NCI-H2081 treated with DMSO at 0.1 percent for 48 hours (cell line): Measurements from ENCODE around the gene DLGAP1.

Source experiments
- DNase-seq: peaks from one replicate; lab custom pipeline; 2025; lab: John Stamatoyannopoulos, UW

DLGAP1 gene

DNA sequence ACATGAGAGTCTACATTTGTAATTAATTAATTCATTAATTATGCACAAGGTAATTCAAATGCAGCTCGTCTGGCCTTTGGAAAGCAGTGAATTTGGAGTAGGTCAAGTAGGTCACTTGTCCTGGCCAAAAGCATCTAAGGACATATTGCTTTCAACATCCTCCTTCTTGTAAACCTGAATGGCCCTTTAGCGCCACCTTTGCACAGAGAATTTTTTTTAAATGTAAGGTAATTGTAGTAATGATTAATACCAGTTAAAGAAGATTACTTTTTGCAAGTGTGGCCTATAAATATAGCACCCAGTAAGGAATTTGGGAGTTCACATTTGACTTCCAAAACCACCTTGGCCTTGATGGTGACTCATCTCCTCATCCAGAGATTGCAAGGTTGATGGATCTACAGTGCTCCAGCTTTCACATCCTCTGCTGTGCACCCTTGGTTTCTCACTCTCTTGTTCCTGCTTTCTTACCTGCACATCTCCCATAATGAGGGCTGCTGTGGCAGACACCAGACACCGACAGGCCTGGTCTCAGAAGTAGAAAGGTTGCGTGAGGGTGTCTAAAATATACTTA, 523.5 kb downstream of the DLGAP1 start:
- no peak for DNase-seq

DNA sequence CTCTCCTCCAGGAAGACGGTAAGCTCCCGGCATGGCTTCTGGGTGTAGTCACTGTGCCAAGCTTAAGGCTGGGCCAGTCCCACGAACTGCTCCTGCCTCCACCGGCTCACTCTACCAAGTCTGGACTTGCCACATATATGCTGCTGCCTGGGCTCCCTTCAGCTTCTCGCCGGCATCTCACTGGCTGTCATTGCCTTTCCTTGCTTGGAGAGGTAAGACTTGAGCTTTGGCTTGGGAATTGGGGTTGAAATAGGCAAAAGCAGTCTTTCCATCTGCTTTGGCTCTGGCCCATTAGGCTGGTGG, 524.1 kb downstream of the DLGAP1 start:
- DNase-seq, result no peak

DNA sequence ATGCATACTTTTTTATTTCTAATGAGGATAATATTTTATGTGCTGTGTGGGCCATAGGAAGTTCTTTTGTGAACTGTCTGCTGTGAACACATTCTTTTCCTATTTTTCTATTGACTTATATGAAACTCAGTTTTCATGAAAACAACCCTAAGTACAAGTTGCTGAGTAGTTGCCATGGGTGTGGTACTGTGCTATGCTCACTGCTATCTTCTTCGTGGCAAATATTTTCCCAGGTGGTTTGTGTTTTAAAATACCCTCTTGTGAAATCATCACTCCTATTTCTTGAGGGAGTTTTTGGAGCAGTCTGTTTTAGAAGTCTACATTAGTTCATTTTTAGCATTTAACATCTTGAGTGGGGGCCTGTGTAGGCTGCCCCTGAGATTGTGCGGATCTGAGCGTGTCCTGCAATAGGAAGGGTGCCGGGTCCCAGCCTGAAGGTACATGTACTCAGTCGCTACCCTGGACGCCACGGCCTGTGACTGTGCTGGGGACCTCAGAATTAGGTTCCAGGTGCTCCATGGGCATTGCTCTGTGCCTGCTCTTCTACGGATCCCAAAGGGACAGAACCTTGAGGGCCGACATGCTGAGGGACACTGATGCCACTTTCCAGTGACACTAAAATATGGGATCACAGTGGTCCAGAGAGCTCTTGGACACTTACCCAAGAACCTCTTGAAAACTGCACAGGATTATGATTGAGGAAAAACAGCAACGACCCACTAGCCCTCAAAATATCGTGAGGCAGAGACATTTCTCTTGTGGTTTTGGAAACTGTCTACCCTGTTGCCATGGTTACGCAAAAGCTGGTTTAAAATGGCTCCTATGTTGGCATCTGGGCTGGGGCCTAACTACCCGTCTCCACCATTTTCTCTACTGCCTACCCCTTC, 524.7 kb downstream of the DLGAP1 start:
- no peak for DNase-seq

DNA sequence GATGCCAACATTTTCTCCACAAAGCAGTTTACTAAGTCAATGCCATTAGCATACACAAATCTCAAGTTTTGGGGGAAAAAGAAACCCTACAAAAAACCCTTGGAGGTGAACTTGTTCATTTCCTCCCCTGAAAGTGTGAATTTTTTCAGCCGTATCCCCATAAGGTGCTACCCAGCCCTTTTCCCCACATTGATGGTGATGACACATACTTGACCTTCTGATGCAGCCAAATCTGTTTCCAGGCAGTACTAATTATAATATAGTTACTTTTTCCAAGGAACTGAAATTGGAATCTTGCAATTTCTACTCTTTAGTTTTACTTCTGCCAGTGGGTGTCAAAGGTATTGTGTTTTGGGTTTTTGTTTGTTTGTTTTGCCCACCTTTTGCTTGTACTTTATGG, 530.7 kb downstream of the DLGAP1 start:
- DNase-seq, result no peak

DNA sequence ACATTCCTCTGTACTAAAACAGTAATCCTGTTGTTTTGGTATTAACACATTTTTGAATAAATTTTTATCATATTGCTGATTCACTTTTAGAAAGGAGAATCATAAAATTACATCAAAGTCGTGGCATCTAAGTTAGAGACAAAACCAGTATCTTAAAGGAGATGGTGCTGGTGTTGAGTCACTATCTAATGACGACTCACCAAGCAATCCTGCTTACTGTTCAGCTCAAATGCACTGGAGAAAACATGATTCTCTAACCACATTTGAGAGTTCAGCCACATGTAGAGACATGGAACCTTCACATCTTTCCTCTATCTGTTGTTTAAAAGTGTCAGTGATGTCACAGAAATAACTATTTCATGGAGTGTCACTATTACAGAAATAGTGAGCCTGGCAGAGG, 531.4 kb downstream of the DLGAP1 start:
- DNase-seq, result no peak

DNA sequence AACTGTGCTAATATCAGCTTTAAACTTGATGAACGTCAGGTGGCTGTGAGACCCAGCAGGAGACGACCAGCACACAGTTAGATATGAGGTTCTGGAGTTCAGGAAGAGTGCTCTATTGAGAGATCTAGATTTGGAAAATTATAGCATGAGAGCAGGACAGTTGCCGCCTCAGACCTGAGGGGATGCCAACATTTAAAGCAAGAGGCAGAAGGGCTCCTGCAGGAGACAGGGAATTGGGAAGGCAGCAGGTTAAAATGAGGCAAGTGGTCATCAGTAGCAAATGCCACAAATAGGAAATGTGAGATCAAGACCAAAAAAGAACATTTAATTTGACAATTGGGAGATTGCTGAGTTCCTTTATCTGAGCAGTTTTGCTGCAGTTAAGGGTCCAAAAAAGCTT, 533.3 kb downstream of the DLGAP1 start:
- DNase-seq, result no peak

DNA sequence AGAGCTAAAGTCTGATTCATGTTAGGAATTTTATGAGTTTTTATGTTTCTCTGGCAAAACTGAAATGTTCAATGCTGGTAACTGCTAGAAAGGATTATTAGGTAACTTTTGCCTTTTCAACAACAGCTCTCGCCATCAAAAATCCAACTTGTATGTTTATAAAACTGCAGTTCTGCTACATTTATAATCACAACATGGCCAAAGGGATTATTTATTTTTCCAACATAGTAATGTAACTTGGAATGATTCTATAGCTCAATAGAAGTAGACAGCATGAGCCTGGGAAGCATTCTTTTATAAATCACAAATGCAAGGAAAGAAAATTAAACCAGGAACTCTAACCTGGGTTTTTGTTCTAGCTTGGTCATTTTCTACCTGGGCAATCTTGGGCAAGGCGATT, 534.3 kb downstream of the DLGAP1 start:
- DNase-seq, result no peak

DNA sequence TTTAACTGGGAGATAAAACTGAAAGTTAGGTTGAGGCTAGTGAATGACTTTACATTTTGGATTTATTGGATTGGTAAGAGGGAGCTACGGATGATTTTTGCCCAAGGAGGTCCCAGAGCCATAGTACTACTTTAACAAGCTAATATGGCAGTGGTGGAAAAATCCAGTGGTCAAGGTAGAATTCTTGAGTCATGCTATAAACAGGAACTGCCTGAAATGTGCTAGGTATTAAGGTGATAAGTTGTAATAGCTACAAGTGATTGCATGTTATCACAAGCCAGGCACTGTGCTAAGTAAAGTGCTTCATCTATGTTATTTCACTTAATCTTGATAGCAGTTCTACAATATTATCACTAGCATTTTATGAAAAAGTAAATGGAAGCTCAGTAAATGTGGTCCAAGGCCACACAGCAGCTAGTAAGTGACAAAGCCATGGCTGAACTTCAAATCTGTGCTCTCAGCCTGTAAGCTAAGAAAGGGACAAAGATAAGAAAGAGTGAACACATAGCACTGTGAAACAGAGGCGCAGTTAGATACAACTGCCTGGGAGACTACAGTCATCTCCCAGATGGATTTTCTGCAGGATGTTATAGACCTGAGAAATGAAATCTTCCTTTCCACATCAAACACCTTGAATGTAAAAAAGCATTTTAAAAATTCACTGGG, 535.6 kb downstream of the DLGAP1 start:
- DNase-seq, result no peak

DNA sequence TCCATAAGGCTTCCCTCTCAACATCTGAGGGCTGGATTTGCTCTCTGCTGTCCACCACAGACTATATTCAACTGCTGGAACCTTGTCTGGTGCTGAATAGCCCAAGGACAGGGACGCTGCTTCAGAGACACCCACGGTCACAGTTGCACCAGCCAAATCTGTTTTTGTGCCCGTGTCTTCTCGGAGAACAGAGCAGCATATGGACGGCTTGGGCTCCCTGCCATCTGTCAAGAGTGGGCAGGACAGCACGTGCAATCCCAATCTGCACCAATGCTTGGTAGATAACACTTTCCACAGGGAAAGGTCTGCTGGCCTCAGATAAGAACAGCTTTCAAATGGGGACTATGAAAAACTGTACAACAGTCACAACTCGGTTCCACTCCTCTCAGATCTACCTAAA, 539.0 kb downstream of the DLGAP1 start:
- DNase-seq, result no peak

DNA sequence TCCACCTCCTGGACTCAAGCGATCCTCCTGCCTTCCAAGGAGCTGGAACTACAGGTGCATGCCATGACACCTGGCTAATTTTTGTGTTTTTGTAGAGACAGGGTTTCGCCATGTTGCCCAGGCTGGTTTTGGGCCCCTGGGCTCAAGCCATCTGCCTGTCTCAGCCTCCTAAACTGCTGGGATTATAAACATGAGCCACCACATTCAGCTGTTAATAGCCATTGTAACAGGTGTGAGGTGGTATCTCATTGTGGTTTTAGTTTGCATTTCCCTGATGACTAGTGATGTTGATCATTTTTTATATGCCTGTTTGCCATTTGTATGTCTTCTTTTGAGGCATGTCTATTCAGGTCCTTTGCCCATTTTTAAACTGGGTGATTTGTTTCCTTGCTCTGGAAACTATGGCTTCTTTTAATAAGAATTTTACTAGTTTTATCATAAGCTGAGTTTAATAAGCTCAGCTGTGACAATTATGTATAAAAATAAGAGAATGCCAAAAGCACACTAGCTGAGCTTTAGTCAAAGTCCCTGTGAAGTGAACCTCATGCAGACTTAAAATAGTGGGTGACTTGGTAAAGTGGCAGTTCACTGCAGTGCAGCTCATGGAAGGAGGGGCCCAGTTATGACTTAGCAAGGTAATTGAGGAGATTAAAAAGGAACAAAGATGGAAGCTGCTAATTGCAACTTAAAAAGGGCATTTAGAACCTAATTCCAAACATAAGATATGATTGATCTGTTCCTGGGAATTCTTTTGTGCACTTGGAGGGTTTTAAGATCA, 540.1 kb downstream of the DLGAP1 start:
- peak; percentile 9 for DNase-seq

DNA sequence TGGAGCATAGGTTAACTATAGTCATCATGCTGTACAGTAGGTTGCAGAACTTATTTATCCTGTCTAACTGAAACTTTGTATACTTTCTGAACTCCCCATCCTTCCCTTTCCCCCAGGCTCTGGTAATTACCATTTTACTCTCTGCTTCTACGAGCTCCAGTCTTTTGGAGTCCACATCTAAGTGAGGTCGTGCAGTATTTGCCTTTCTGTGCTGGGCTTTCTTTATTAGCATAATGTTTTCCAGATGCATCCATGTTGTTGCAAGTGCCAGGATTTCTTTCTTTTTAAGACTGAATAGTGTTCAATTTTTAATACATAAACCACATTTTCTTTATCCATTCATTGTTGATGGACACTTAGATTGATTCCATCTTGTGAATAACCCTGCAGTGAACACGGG, 541.0 kb downstream of the DLGAP1 start:
- no peak for DNase-seq

DNA sequence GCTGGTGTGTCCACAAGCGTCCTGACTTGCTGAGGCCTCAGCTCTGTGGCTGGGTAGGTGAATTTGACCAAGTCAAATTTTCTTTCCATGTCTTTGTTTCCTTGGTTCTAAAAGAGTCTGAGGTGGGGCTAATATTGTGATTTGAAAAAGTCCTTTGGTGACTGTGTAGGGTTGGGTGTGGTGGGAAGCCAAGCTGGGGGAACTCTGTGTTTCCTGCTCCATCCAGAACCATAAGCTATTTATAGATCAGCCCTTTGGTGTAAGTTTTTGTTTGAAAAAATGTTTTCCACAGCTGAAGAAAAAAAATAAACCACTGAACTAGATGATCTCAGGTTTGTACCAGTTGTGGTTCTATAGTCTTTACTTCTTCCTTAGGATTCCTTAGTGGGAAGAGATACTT, 542.4 kb downstream of the DLGAP1 start:
- no peak for DNase-seq

DNA sequence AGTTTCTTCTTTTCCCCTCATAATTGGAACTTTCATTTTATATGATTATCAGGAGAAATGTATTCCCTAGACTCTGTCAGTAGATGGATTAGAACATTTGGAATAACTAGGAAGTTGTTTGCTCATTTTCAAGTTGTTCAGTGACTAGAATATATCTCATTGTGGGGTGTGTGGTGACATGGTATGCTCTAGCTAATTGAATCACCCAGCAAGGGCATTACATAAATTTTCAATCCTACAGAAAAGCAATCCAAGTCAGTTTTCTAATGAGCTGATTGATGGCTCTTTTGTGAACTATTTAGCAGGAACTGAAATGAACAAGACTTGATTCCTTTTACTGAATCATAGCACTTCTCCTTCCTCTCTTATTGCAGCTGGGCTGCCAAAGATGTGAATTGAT, 543.7 kb downstream of the DLGAP1 start:
- no peak for DNase-seq

DNA sequence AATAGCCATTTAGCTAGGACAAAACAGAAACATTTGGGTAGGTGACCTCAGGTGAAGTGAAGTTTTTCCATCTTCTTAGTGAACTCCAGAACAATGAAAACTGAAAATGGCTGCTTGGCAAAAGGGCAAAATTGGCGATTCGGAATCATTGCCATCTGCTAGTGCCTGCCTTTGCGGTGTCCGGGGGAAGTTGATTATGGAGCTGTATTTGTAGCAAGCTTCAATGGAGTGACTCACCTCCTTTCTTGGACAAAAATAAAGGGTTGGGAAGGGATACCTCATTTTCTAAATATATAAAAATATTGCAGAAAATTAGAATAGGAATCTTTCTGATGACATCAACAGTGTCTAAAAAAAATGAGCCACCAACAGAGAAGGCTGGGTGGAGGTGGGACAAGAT, 544.6 kb downstream of the DLGAP1 start:
- no peak for DNase-seq

DNA sequence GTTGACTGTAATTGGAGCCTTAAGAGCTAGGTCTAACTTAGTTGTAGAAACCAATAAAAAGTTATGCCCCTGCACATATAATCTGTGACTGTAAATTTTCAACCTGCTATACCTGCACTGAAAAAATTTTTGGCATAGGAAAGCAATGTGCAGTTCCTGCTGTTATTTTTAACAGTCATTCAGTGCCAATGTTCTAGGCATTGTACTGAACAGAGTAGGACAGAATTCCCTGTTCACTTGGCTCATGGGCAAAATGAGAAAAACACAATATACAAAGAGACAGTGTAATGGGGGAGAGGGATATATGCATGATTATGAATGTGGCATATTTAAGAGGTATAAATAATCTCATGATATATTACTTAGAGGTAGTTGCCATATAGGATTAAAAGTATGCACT, 547.2 kb downstream of the DLGAP1 start:
- DNase-seq, result no peak

DNA sequence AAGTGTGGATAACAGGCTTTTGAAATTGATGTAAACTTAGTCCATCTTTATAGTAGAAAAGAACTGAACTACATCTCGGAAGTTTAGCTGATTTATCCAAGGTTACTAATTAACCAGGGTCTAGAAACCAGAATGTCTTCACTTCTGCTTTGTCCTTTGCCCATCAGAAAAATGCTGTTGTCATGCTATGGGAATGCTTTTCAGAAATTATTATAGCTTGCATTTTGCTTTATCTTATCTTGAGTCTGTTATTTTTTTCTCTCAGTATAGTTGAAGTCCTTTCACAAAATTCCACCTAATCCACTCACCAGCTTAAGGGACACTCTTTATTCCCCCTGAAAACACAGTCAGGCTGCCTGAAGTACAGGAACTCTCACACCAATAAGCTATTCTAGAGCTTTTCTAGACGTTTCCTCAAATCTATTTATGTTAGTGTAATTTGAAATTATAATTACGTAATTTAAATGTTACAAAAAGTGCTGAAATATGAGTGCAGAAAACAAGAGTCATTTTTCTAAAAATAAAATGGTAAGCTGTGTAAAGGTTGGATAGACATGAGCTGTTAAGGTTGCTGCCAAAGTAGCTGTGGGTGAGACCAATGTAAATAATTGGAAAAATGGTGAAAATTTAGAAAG, 548.9 kb downstream of the DLGAP1 start:
- no peak for DNase-seq

DNA sequence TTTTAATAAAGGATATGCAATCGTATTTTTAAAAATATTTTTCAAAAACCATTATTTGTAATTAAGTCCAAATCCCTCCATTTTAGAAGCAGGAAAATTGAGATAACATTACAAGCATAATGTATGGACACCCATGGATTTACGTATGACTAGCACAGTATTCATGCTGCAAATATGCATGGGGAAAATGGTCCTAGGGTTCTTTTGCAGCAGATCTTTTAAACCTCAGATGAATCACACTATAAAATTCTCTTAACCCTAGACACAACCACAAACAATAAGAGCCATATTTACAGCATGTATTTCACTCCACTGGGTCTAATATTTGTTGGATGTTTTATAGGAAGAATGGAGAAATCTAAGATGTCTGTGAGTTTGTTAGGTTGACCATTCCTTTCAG, 551.8 kb downstream of the DLGAP1 start:
- DNase-seq, result no peak

DNA sequence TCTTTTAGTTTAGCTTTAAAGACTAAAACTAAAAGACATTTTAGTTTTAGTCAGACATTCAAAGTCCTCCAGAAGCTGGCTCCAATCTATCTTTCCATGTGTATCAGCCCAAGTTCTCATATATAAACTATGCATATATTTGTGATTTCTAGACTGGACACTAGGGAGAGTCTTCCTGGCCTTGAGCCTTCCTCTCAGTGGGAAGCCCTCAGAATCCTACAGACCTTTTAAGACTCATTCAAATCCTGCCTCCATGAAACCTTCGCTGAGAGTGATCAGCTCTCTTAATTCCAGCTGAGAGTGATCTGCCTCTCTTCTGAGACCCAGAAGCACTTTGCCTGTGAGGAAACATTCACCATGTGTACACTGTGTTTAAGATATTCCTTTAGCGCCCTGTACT, 552.4 kb downstream of the DLGAP1 start:
- DNase-seq, result no peak

DNA sequence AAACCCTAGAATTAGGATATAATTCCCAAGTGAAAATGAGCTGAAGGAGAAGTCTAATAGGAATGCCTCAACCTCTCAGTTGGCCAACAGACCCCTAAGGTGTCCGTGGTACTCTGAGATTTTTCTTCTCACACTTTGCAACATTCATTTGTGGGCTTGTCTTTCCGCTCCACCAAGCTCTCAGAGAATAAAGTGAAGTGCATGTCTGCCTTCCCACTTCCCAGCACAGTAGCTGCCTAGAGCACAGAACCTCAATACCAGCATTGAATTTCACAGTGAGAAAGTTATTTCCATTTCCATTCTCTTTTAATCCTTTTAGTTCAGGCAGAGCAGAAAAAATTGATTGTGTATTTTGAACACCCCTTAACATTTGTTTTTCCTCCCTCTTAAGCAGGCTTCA, 553.3 kb downstream of the DLGAP1 start:
- DNase-seq, result no peak

DNA sequence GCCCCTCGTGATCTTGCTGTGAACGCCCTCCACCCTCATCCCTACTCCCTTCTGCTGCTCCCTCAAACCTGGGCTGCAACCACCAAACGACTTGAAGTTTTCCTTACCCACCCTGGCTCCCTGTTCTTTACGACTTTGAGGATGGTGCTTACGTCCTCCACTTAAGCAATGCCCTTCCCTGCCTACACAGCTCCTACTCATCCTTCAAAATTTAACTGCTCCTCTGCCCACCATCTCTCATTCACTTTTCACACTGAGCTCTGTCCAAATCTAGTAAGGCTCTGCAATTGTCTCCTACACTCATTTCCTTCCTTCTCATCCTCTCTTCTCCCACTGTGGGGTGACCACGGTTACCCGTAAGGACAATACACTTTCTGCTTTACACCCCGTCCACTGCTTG, 554.1 kb downstream of the DLGAP1 start:
- no peak for DNase-seq

DNA sequence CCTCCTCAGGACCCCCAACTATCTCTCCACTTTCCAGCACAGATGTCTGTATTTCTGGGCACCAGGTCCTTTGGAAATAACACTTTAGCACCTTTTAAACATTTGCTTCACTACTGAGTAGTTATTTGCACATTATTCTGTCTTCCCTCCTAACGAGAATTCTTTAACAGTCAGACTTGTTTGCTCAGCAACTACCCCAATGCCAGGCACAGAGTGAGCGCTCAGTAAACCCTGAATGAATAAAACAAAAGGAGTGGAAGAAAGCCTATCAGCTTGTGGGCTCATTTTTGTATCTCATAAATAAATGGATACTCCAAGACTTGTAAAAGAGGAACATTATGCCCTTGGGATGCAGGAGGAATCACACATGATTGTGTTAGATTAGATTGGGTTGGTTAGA, 554.8 kb downstream of the DLGAP1 start:
- no peak for DNase-seq

DNA sequence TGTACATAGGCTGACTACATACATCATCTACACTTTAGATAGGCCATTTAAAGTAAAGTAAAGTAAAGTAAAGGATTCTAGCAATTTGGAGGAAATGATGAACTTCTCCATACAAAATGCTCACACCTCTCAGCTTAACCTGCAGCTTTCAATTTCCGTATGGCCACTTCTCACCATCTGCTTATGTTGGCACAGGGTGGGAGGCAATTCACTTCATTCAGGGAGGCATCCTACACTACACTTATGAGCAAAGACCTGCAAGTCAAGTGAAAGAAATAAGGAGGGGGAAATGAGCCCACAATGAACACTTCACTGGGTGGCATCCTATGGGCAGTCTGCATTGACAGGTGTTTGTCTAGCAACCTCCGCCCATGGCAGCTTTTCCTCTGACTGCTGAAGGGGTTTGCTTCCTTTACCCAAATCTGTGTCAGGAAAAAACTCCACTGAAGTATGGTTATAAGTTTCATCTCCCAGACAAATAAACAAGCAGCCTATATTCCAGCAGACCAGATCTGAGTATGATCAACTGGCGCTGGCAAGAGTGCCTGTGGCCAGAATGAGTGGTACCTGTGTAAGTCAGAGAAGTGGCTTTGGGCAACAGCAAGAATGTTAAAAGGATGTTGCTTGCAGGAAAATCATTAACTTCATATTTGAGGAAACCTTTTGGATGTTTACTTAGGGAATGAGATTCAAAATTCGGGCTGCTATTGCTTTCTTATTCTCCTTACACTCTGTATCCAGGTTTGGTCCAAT, 556.1 kb downstream of the DLGAP1 start:
- no peak for DNase-seq
